PC-9 (cell line): ENCODE results near the gene ZNF618.

Source experiments
- CTCF ChIP-seq: fragments of 200-600 bp; sonication (generic); conservative IDR thresholded peaks from 2 replicates; pipeline ENCODE4 v1.6.1; 2017; ENCODE audit warnings: mixed run types, antibody characterized with exemption, mild to moderate bottlenecking, moderate library complexity
- EZH2 ChIP-seq: fragments of 200-600 bp; sonication (generic); IDR thresholded peaks from 2 replicates; pipeline ENCODE4 v1.8.0; 2017; ENCODE audit warnings: antibody characterized with exemption, low read depth

- TF ChIP-seq CTCF: no peak
- TF ChIP-seq EZH2: no peak
Measured at GRCh38 chr9:113888976-113889375, 12.9 kb downstream of the ZNF618 start.
